ENCODE measurements around the gene DLL3.
"Not testable (repeated sequence)": the region's sequence is repeated elsewhere in the genome, so short reads cannot be mapped to it uniquely, and the experiment has no call there.

DLL3 gene

GRCh38 chr19:39498798-39499642 lies at the start of gene DLL3:
Gene DLL3 (plus strand): TSS chr19:39498947. CDS start chr19:39498975, 28 bp downstream.
- DNase-seq, result peak; percentile 45

- no peak for DNase-seq
Observed at GRCh38 chr19:39449116-39449797, 49.5 kb upstream of the DLL3 start.

- DNase-seq, result not testable (repeated sequence)
Observed at GRCh38 chr19:39451257-39451656, 47.5 kb upstream of the DLL3 start.

- no peak for DNase-seq
Observed at GRCh38 chr19:39463403-39463802, 35.3 kb upstream of the DLL3 start.

- no peak for DNase-seq
Observed at GRCh38 chr19:39465956-39466747, 32.6 kb upstream of the DLL3 start.

- no peak for DNase-seq
Observed at GRCh38 chr19:39467941-39468340, 30.8 kb upstream of the DLL3 start.

GRCh38 chr19:39469036-39469435 lies 29.7 kb upstream of the DLL3 start:
- DNase-seq, result no peak

GRCh38 chr19:39469567-39469966 lies 29.2 kb upstream of the DLL3 start:
- DNase-seq, result no peak

GRCh38 chr19:39470724-39471339 lies 27.9 kb upstream of the DLL3 start:
- no peak for DNase-seq

- DNase-seq, result no peak
Observed at GRCh38 chr19:39471756-39472536, 26.8 kb upstream of the DLL3 start.

- DNase-seq, result no peak
Observed at GRCh38 chr19:39472746-39473442, 25.9 kb upstream of the DLL3 start.

- DNase-seq, result no peak
Observed at GRCh38 chr19:39473443-39473960, 25.2 kb upstream of the DLL3 start.

- DNase-seq, result no peak
Observed at GRCh38 chr19:39474139-39474620, 24.6 kb upstream of the DLL3 start.

GRCh38 chr19:39475748-39476147 lies 23.0 kb upstream of the DLL3 start:
- DNase-seq, result no peak

GRCh38 chr19:39479319-39479801 lies 19.4 kb upstream of the DLL3 start:
- not testable (repeated sequence) for DNase-seq

GRCh38 chr19:39479916-39480315 lies 18.8 kb upstream of the DLL3 start:
- no peak for DNase-seq

GRCh38 chr19:39480337-39481228 lies 18.2 kb upstream of the DLL3 start, which contains the start of gene TIMM50:
Gene TIMM50 (plus strand): TSS chr19:39480838. CDS start chr19:39480854, 16 bp downstream.
- peak; percentile 84 for DNase-seq

- no peak for DNase-seq
Observed at GRCh38 chr19:39481229-39481545, 17.6 kb upstream of the DLL3 start.

GRCh38 chr19:39481676-39482075 lies 17.1 kb upstream of the DLL3 start:
- DNase-seq, result no peak

GRCh38 chr19:39483141-39483540 lies 15.6 kb upstream of the DLL3 start:
- DNase-seq, result no peak

Measured in GF-D8 (cell line).